ENCODE measurements around the gene CABP7.

The CABP7 gene

DNA sequence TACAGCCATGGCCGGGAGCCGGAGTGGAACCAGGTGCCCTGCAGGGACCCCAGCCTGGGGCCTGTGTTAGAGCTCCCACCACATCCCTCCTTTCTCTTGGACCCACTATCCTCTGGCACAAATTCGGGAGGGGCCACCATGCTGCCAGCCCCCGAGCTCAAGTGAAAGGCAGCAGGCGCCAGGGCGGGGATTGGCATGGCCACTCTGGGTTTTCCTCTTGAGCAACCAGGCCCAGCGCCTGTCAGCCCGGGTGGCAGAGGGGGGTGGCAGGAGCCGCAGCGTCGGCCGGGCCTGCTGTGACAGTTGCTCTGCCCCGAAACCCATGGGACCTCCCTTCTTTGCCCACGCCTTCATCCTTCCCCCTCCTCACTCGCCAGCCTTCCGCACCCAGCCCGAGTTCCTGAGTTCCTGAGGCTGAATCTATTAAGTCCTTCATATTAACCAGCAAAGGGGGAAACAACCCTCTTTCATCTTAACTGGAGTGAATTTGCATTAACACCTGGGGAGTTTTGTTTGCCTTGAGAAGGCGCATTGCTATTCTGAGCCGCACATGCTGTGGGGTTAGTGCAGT lies 16.8 kb upstream of the CABP7 start:
- DNase-seq: no peak

- DNase-seq: peak; percentile 22
Measured at GRCh38 chr22:29703569-29704195, 16.1 kb upstream of the CABP7 start.

DNA sequence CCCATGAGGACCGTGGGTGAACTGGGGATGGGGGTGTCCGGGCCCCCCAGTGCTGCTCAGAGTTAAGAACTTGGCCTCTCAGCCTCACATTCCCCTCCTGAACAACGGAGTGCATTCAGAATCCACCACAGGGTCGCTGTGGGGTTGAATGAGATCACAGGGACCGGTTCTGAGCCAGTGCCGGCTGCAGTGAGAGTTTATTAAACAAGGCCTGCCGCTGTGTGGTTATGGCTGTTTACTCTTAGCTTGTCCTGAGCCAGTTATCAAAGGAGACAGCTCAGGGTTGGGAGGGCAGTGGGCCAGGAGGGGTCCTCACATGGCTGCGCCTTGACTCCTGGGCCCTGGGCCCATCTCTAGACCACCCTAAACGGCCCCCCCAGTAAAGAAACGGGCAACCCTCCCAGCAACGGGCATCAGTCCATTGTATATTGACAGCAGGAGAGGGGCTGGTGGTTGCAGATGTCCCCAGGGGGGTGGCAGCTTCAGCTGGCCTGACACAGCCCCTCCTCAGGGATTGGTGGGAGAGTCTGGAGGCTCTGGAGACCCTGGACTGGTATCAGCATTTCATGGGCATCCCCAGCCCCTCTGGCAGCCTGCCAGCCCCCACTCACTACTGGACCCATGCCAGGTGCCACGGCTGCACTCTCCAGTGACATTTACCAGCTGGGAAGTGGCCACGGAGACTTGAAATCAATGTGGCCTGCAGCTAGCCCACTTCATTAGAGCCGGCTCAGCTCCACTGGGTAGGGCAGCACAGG lies 15.1 kb upstream of the CABP7 start:
- peak; percentile 61 for DNase-seq

DNA sequence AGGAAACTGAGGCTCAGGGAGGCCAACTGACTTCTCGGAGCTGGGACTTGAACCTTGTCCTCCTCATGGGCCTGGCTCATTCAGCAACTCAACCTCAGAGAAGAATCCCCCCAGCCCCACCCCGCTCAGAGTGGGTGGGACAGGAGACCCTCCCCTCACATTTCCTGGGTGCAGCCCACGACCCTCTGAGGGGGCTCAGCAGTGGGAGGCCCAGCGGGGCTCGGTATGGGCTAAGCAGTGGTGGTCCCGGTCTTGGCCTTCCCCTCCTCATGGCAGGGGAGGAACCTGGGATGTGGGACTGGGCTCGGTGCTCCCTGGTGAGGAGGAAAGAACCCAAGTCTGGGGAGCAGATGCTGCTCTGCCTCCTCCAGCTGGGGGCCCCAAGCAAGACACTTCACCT lies 14.2 kb upstream of the CABP7 start:
- no peak for DNase-seq

GRCh38 chr22:29706486-29706885 lies 13.3 kb upstream of the CABP7 start:
- no peak for DNase-seq

- no peak for DNase-seq
Measured at GRCh38 chr22:29707010-29707409, 12.8 kb upstream of the CABP7 start.

- no peak for DNase-seq
Measured at GRCh38 chr22:29707471-29707870, 12.3 kb upstream of the CABP7 start.

DNA sequence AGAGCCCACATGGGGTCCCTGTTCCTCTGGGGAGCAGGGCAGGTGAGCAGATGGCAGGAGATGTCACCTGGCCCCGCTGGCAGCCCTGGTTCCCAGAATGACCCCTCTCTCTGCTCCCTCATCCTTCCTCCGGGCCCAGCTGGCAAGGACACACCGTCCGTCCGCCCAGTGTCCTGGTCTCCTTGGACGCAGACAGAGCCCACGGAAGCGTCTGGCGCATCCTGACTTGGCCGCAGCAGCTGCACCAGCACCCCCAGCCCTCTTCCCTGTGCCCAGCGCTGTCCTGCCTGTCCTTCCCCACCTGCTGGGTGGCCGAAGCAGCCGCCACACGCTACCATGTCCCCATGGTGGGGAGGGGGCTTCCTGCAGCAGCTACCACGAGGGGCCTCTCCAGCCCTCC lies 9.6 kb upstream of the CABP7 start:
- DNase-seq: no peak

DNA sequence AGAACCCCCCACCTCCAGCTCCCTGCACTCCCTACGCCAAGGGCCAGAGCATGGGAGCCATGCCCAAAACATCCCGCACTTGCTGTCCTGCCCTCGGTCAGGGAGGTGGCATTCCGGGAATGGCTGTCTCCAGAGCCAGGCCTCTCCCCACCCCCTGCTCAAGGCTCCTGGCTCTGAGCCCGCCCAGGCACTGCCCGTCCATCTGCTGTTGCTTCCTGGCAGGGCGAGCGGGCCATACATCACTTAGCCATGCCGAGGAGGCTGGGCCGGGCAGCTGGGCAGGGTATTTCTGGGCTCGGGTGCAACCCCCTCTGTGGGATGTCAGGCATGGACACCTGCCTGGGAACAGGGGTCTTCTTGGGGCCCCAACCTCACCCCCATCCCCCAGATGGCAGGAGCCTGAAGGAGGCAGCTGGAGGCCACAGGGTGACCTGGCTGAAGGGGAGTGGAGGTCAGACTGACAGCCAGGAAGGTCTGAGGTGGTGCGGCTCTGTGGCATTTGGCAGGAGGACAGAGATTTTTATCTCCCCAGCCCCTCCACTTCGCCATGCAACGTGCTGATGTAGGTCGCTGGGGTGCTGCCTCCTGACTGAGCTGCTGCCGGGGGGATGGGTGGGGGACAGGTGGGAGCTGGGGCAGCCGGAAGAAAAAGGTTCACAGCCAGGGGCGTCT lies 8.7 kb upstream of the CABP7 start:
- DNase-seq: peak; percentile 55

DNA sequence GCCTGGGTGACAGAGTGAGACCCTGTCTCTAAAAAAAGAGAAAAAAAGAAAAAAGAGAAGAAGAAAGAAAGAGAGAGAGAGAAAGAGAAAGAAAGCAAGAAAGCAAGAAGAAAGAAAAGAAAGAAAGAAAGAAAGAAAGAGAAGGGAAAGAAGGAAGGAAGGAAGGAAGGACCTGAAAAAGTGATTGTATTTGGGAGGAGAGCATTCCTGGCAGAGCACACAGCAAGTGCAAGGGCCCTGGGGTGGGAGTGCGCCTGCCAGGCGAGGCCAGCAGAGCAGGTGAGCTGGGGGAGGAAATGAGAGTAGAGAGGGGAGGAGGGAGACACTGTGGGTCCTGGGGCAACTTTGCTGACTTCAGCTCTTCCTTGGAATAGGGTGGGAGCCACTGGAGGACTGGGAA lies 7.7 kb upstream of the CABP7 start:
- no peak for DNase-seq

- DNase-seq: no peak
Measured at GRCh38 chr22:29713156-29713727, 6.6 kb upstream of the CABP7 start.

DNA sequence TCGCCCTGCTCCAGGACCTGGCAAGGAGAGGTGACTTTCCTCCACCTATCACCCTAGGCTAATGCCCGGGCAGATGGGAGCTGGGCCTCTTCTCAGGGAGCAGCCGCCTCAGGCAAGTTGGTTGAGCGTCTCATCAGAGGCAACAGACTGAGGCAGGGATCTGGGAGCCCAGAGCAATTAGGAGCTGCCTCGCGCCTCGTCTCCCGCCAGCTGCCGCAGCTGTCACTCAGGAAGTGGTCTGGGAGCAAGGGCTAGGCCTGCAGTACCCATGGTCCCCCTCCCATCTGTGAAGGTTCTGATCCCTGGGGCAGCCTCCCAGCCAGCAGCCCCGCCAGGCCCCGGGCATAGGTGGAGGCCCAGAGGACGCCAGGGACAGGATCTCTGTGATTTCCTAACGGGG lies 4.6 kb upstream of the CABP7 start:
- no peak for DNase-seq

- no peak for DNase-seq
Measured at GRCh38 chr22:29715705-29716104, 4.1 kb upstream of the CABP7 start.

DNA sequence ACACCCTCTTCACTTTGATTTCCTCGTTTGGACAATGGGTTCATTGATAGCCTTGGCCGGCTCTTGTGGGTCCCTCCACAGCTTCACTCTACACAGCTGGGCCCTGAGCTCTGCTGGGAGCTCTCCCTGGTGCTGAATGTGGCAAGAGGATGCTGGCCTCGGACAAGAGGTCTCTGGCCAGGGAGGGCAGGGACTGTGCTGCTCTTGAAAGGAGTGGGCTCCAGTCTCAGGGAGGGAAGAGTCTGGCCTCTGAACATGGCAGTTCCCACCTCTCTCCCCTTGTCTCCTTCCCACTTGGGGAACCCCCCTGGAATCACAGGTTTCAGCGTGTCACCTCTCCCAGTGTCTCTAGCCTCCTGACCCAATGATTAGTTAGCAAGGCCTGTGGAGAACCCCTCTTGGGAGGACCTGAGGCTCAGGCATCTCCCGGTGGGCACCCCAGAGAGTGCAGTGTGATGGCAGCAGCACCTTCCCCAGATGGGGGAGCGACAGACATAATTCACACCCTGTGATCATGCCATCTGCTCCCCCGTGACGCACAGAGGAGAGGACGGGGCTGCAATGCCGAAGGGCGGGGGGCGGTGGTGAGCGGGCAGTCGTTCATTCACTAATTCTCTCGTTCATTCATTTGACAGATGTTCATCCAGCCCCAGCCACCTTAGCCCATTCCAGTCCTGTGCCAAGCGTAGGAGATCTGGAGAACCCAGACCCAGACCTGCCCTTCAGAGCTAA lies 2.8 kb upstream of the CABP7 start:
- DNase-seq: peak; percentile 80

GRCh38 chr22:29717789-29718188 lies 2.0 kb upstream of the CABP7 start:
- DNase-seq: no peak

DNA sequence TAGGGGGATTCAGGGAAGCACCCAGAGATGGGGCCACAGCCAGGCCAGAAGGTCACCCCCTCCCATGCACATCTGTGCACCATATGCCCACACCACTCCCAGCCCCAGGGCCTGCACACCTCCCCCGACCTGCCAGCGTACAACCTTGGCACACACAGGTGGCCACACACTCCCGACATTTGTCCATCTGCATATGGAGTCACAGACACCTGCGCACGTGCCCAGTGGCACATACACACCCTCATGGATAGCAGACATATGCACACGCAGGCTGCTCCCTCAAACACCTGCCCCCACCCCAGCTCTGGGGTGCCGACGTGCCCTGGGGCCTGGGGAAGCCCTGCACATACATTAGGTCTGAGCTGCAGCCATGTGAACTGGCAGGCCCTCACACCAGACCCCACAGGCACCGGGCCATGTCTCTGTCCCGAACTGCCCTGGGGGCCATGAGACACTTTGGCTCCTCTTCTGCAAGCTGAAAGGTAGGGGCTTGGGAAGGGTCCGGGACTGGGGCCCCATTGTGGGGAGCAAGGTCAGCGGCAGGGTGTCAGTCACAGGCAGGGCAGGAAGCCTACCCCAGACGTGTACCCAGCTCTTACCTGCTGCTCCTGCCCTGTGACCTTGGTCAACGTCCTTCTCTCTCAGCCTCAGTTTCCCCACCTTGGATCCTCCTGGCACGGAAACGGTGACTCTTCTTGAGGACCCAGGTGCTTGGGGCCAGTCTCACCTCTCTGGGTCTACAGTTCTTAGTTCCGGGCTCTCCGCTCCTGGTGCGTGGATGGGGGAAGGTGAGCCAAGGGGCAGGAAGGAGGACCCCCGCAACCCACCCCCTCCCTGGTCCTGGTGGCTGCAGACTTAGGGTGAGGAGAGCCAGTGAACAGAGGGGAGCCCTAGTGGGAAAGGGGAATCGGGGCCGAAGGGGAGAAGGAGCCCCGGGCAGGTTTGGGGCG lies 579 bp upstream of the CABP7 start:
- no peak for DNase-seq

DNA sequence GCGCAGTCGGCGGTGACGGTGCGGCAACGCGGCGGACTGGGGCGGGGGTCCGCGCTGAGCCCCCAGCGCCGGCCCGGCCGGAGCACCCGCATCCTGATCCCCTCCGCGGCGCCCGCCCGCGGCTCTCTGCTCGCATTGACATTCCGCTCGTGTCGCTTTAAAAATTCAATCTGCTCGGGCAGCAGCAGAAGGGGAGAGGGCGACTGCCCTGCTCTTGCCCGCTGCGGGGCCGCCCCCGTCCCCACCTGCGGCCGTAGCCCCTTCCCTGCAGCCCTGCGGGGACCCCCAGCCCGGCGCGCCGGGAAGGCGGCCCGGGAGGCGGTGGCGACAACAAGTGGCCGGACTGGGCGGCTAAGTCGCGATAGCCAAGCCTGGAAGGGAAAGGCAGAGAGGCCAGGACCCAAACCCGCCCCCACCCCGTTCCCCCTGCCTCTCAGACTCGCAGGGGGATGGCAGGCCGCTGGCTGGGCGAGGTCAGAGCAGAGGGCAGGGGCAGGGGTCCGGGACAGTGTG lies 1.1 kb downstream of the CABP7 start:
- DNase-seq: no peak

DNA sequence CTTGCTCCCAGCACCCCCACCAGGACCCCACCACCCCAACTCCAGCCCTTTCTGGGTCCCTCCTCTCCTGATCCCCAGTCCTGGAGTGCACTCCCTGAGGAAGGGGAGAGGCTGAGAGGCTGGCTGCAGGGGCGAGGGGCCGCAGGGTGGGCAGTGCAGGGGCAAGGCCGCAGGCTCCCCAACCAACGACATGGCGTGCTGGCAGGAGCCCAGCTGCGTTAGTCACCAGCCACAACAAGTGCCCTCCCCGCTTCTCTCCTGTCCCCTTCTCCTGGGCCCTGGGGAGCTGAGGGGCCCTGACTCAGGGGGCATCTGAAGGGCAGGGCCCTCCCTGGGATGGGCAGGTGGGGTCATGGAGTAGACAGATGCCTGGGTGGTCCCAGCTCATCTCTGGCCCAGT lies 2.3 kb downstream of the CABP7 start:
- no peak for DNase-seq

- DNase-seq: no peak
Measured at GRCh38 chr22:29722587-29722986, 2.8 kb downstream of the CABP7 start.

DNA sequence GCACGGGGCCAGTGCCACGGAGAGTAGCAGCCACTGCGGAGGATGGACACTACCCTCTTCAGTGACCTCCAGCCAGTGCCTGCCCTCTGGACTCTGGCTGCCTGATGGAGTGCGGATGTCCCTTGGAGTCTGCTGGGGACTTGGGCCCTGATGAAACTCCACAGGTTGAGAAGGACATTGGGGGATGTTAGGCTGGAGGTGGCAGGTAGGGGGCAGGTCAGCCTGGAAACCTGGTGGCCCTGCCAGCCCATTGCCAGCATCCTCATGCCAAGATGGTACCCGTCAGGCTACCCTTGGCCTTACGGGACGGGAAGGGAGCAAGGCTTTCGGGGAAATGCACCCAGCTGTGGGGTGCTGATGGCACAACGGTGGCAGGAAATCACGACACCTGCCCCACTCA lies 4.0 kb downstream of the CABP7 start:
- DNase-seq: no peak

GRCh38 chr22:29724843-29725242 lies 5.0 kb downstream of the CABP7 start:
- no peak for DNase-seq

Data from left hindlimb (tissue), 1 donor.